NCI-H2107 treated with DMSO at 0.1 percent for 48 hours (cell line): ENCODE data around the gene ZNF414.

ENCODE experiments used
- DNase-seq: peaks from one replicate; lab custom pipeline; 2025; ENCODE audit not compliant: unreplicated experiment; lab: John Stamatoyannopoulos, UW

The ZNF414 gene

GRCh38 chr19:8468761-8469373 lies 45.1 kb downstream of the ZNF414 start:
- no peak for DNase-seq

GRCh38 chr19:8468124-8468523 lies 45.8 kb downstream of the ZNF414 start:
- DNase-seq, result no peak

GRCh38 chr19:8466018-8466417 lies 47.9 kb downstream of the ZNF414 start:
- DNase-seq, result no peak

GRCh38 chr19:8463365-8463764 lies 50.6 kb downstream of the ZNF414 start:
- DNase-seq, result no peak

GRCh38 chr19:8462571-8462970 lies 51.4 kb downstream of the ZNF414 start:
- no peak for DNase-seq

- no peak for DNase-seq
These were observed 52.1 kb downstream of the ZNF414 start for GRCh38 chr19:8461891-8462290.

GRCh38 chr19:8461376-8461775 lies 52.6 kb downstream of the ZNF414 start:
- DNase-seq, result no peak

- no peak for DNase-seq
These were observed 53.3 kb downstream of the ZNF414 start for GRCh38 chr19:8460516-8461298.
